HCT116 (cell line): ENCODE measurements around the gene CDH13. TPM values are rescaled to one million over a fixed set of nuclear protein-coding genes. Genes with fewer than 3 reads are reported as not detected.

ENCODE experiments used
- ATAC-seq: fragments of 200-7000 bp; cut with Tn5 transposase; 2 replicates; pipeline ENCODE4 v1.9.1; 2020; ENCODE audit warnings: mild to moderate bottlenecking, moderate library complexity
- BruUV-seq: library from RNA; stranded (reverse); fragments of 400-500 nt; replicated peaks from 2 replicates; lab custom pipeline; 2021; lab: Mats Ljungman, UMichigan
- CTCF ChIA-PET: fragments of 300-600 bp; sonication (Branson Sonifier 250); formaldehyde crosslinking; loops from one replicate; lab custom pipeline; 2021; ENCODE audit warnings: antibody characterized with exemption; lab: Charles Lee
- POLR2A ChIA-PET: fragments of 300-600, 350-600 bp; sonication (Branson Sonifier 250); formaldehyde crosslinking; loops from one replicate; lab custom pipeline; 2021; ENCODE audit warnings: antibody characterized with exemption; lab: Charles Lee
- RAD21 ChIA-PET, 2 experiments: fragments of 300-600 bp; sonication (Branson Sonifier 250); formaldehyde crosslinking; loops; one replicate each; lab custom pipeline; 2023; ENCODE audit warnings: low total read pairs in 2 of 2; ENCODE audit not compliant: uncharacterized antibody in 2 of 2, unreplicated experiment in 2 of 2, low non-redundant PET in 1 of 2; lab: Charles Lee
- DNase-seq: peaks from one replicate; pipeline ENCODE4 v3.0.0-alpha.2; 2010; ENCODE audit warnings: low read depth, low spot score
- H2AFZ ChIP-seq: fragments of 200-600 bp; shearing (Covaris generic), sonication (generic); 2 replicates; pipeline ENCODE4 v1.6.1; 2017; ENCODE audit warnings: low read depth, mixed run types, mixed read lengths, antibody characterized with exemption, low read length; ENCODE audit not compliant: poor library complexity, severe bottlenecking
- H3K27ac ChIP-seq: 2 replicates; pipeline ENCODE4 v1.5.1; 2012; ENCODE audit warnings: low read depth, low read length
- H3K27me3 ChIP-seq: fragments of 200-600 bp; sonication (generic); 2 replicates; pipeline ENCODE4 v1.6.1; 2016; ENCODE audit warnings: mixed run types, low read length, mixed read lengths; ENCODE audit not compliant: insufficient read depth
- H3K36me3 ChIP-seq, 2 experiments: fragments of 200-500 bp in 1 of 2; fragments of 200-600 bp in 1 of 2; sonication (Bioruptor generic) in 1 of 2; sonication (generic) in 1 of 2; 2 replicates each; pipeline versions ENCODE4 v1.5.1 to v1.6.1; 2014 to 2016; ENCODE audit warnings: low read length in 2 of 2, inconsistent platforms in 1 of 2, mixed read lengths in 1 of 2, mixed run types in 1 of 2; ENCODE audit not compliant: insufficient read depth in 2 of 2, control insufficient read depth in 1 of 2
- H3K4me1 ChIP-seq, 2 experiments: fragments of 200-600 bp in 1 of 2; sonication (generic) in 1 of 2; 2 replicates each; pipeline versions ENCODE4 v1.5.1 to v1.6.1; 2012 to 2017; ENCODE audit warnings: low read length in 2 of 2, inconsistent platforms in 1 of 2, mild to moderate bottlenecking in 1 of 2, mixed read lengths in 1 of 2, mixed run types in 1 of 2, moderate library complexity in 1 of 2; ENCODE audit not compliant: insufficient read depth in 2 of 2, control insufficient read depth in 1 of 2
- H3K4me2 ChIP-seq: fragments of 200-600 bp; sonication (generic); 2 replicates; pipeline ENCODE4 v1.6.1; 2017; ENCODE audit warnings: mixed run types, low read length, mixed read lengths
- H3K4me3 ChIP-seq, 2 experiments: fragments of 200-600 bp in 1 of 2; sonication (generic) in 1 of 2; replicated peaks in 1 of 2; 2 replicates each; pipeline ENCODE4 v1.5.1; 2011 to 2016; ENCODE audit warnings: low read length in 2 of 2, control low read depth in 1 of 2, low read depth in 1 of 2, mild to moderate bottlenecking in 1 of 2, mixed read lengths in 1 of 2, mixed run types in 1 of 2
- H3K79me2 ChIP-seq: fragments of 200-600 bp; sonication (generic); 2 replicates; pipeline ENCODE4 v1.6.1; 2017; ENCODE audit warnings: mild to moderate bottlenecking, mixed run types, low read length, moderate library complexity, mixed read lengths; ENCODE audit not compliant: insufficient read depth
- H3K9ac ChIP-seq: fragments of 200-600 bp; sonication (generic); 2 replicates; pipeline ENCODE4 v1.6.1; 2016; ENCODE audit warnings: low read length, mixed read lengths
- H3K9me2 ChIP-seq: fragments of 200-600 bp; sonication (generic), shearing (Covaris generic); 2 replicates; pipeline ENCODE4 v1.6.1; 2017; ENCODE audit warnings: mixed run types, mild to moderate bottlenecking, moderate library complexity; ENCODE audit not compliant: insufficient read depth
- H3K9me3 ChIP-seq, 2 experiments: fragments of 200-500 bp in 1 of 2; fragments of 200-600 bp in 1 of 2; sonication (Bioruptor generic) in 1 of 2; sonication (generic) in 1 of 2; 2 replicates each; pipeline ENCODE4 v1.6.1; 2014 to 2017; ENCODE audit warnings: low read length in 2 of 2, mixed read lengths in 2 of 2, inconsistent platforms in 1 of 2, low read depth in 1 of 2, mild to moderate bottlenecking in 1 of 2, mixed run types in 1 of 2, moderate library complexity in 1 of 2; ENCODE audit not compliant: control insufficient read depth in 1 of 2, insufficient read depth in 1 of 2
- H4K20me1 ChIP-seq: fragments of 200-600 bp; sonication (generic), shearing (Covaris generic); 2 replicates; pipeline ENCODE4 v1.6.1; 2017; ENCODE audit warnings: mixed run types, mild to moderate bottlenecking, moderate library complexity; ENCODE audit not compliant: insufficient read depth
- ATF3 ChIP-seq: IDR thresholded peaks from 2 replicates; pipeline ENCODE4 v1.6.1; 2012
- CTCF ChIP-seq, 3 experiments: fragments of 200-600 bp in 1 of 3; sonication (generic) in 1 of 3; IDR thresholded peaks in 2 of 3; conservative IDR thresholded peaks in 1 of 3; 2 replicates each; pipeline ENCODE4 v1.5.1; 2012 to 2017; ENCODE audit warnings: low read depth in 2 of 3, low read length in 2 of 3, antibody characterized with exemption in 1 of 3, borderline replicate concordance in 1 of 3, control low read depth in 1 of 3, mild to moderate bottlenecking in 1 of 3, mixed read lengths in 1 of 3, mixed run types in 1 of 3, moderate library complexity in 1 of 3; ENCODE audit not compliant: insufficient read depth in 1 of 3
- ELF1 ChIP-seq: IDR thresholded peaks from 2 replicates; pipeline ENCODE4 v1.6.1; 2012; ENCODE audit warnings: low read depth, borderline replicate concordance
- EZH2 ChIP-seq: fragments of 200-600 bp; sonication (generic); IDR thresholded peaks from 2 replicates; pipeline ENCODE4 v1.6.1; 2017; ENCODE audit warnings: antibody characterized with exemption, mixed run types
- EZH2phosphoT487 ChIP-seq: fragments of 200-600 bp; IDR thresholded peaks from 2 replicates; pipeline ENCODE4 v1.6.1; 2018; ENCODE audit warnings: antibody characterized with exemption, borderline replicate concordance
- MAX ChIP-seq: IDR thresholded peaks from 2 replicates; pipeline ENCODE4 v1.6.1; 2012
- SP1 ChIP-seq: IDR thresholded peaks from 2 replicates; pipeline ENCODE4 v1.6.1; 2012; ENCODE audit warnings: low read depth
- SRF ChIP-seq: IDR thresholded peaks from 2 replicates; pipeline ENCODE4 v1.6.1; 2012; ENCODE audit warnings: low read depth
- YY1 ChIP-seq: IDR thresholded peaks from 2 replicates; pipeline ENCODE4 v1.6.1; 2011; ENCODE audit warnings: low read length, low read depth, moderate library complexity, mild to moderate bottlenecking; ENCODE audit not compliant: insufficient replicate concordance; ENCODE audit errors: extremely low read depth
- ZBTB33 ChIP-seq: IDR thresholded peaks from 2 replicates; pipeline ENCODE4 v1.6.1; 2011; ENCODE audit warnings: mild to moderate bottlenecking, low read length, moderate library complexity; ENCODE audit not compliant: insufficient replicate concordance; ENCODE audit errors: extremely low read depth
- intact Hi-C: fragments of 100-400 bp; cut with micrococcal nuclease; formaldehyde crosslinking; loops from 2 replicates; pipeline ENCODE4 v1.10.0; 2022
- total RNA-seq: library from RNA; stranded (reverse); gene quantifications from one replicate; pipeline ENCODE4 v1.2.1, GENCODE V29; 2021; ENCODE audit not compliant: unreplicated experiment

Gene CDH13
- total RNA-seq, 1 experiment from 2014 or later, result not detected

GRCh38 chr16:82945420-82946101, 318.8 kb downstream of the CDH13 start:
- H3K9me3 ChIP-seq, result peaks cover 16 to 19% of the 10 kb centered on the region in 2 experiments; a peak in 3 of 4 replicates
- no peaks in the 10 kb centered on the region for H3K9me2 ChIP-seq
- H3K4me1 ChIP-seq, result no peaks in the 10 kb centered on the region
- H3K27ac ChIP-seq, result no peak overlapping the region
- ChIA-PET RAD21 (no interaction called here), CTCF (no interaction called here), POLR2A (no interaction called here)
- ATAC-seq (no peak), DNase-seq (no peak)
- TF ChIP-seq CTCF (IDR thresholded peaks at IDR 0.05 in 2 of 3, conservative IDR thresholded peaks at IDR 0.05 in 1 of 3; ENCODE audit: borderline replicate concordance in 1 of 3, insufficient read depth in 1 of 3, low read depth in 2 of 3, low read length in 2 of 3), result no peak
- TF ChIP-seq MAX, result no peak
- TF ChIP-seq SP1, result no peak
- no peak for TF ChIP-seq EZH2
- no peak for TF ChIP-seq YY1
- TF ChIP-seq ELF1, result no peak
- no peak for TF ChIP-seq ZBTB33
- no peak for TF ChIP-seq ATF3
- TF ChIP-seq SRF, result no peak
- TF ChIP-seq EZH2phosphoT487, result no peak
- H3K27me3 ChIP-seq, result no peaks in the 10 kb centered on the region
- H2AFZ ChIP-seq, result no peak overlapping the region
- intact Hi-C loops, result no loop called here
- H3K36me3 ChIP-seq, result no peaks in the 10 kb centered on the region
- no peak overlapping the region for H3K4me3 ChIP-seq
- H3K4me2 ChIP-seq, result no peak overlapping the region
- H3K9ac ChIP-seq, result no peak overlapping the region
- H4K20me1 ChIP-seq, result no peaks in the 10 kb centered on the region
- no peaks in the 10 kb centered on the region for H3K79me2 ChIP-seq
- no TSS peak for BruUV-seq
